HFFc6 (cell line): ENCODE results near the gene TCHHL1. TPM values are rescaled to one million over a fixed set of nuclear protein-coding genes. Genes with fewer than 3 reads are reported as not detected.

Source experiments
- DNase-seq: peaks from one replicate; pipeline ENCODE4 v3.0.0-alpha.2; 2018
- H3K27ac Mint-ChIP-seq: 2 replicates; pipeline ENCODE4 v1.8.0; 2020; ENCODE audit warnings: mild to moderate bottlenecking, mixed read lengths
- H3K27me3 Mint-ChIP-seq: 2 replicates; pipeline ENCODE4 v1.8.0; 2021; ENCODE audit warnings: mild to moderate bottlenecking, moderate library complexity, mixed read lengths; ENCODE audit not compliant: insufficient read depth
- H3K36me3 Mint-ChIP-seq: 2 replicates; pipeline ENCODE4 v1.8.0; 2021; ENCODE audit warnings: low read depth, mixed read lengths
- H3K4me1 Mint-ChIP-seq: 2 replicates; pipeline ENCODE4 v1.8.0; 2020; ENCODE audit warnings: low read depth, mixed read lengths
- H3K4me3 Mint-ChIP-seq: 2 replicates; pipeline ENCODE4 v1.8.0; 2020; ENCODE audit warnings: mild to moderate bottlenecking, moderate library complexity, mixed read lengths
- H3K9me3 Mint-ChIP-seq: 2 replicates; pipeline ENCODE4 v1.8.0; 2020; ENCODE audit warnings: mild to moderate bottlenecking, mixed read lengths
- CTCF ChIP-seq: fragments of 200-600 bp; sonication (generic); IDR thresholded peaks from 2 replicates; pipeline ENCODE4 v1.5.0; 2021; ENCODE audit warnings: antibody characterized with exemption, mild to moderate bottlenecking
- total RNA-seq, 6 experiments: library from RNA; stranded (reverse); fragmentation: NEBNext Ultra II Directional; extraction: Animal tissue kit (Norgen Biotek cat#: 25700); gene quantifications; 2 replicates in 1 of 6; 3 replicates in 5 of 6; pipeline ENCODE4 v1.2.3, GENCODE V29; 2021

Gene TCHHL1
- total RNA-seq, 6 experiments from 2014 or later = not detected

- TF ChIP-seq CTCF = no peak
- no peak overlapping the region for H3K27ac Mint-ChIP-seq
- H3K9me3 Mint-ChIP-seq = no peaks in the 10 kb centered on the region
- no peak for DNase-seq
- peaks cover 19% of the 10 kb centered on the region for H3K4me1 Mint-ChIP-seq
- no peaks in the 10 kb centered on the region for H3K27me3 Mint-ChIP-seq
- no peak overlapping the region for H3K4me3 Mint-ChIP-seq
- no peaks in the 10 kb centered on the region for H3K36me3 Mint-ChIP-seq
Observed at GRCh38 chr1:152043870-152044269, 45.0 kb downstream of the TCHHL1 start.

- no peak for TF ChIP-seq CTCF
- Mint-ChIP-seq H3K4me3 (no peak overlapping the region), H3K36me3 (no peaks in the 10 kb centered on the region), H3K27ac (no peak overlapping the region), H3K4me1 (peaks cover 5% of the 10 kb centered on the region), H3K9me3 (no peaks in the 10 kb centered on the region), H3K27me3 (no peaks in the 10 kb centered on the region; the same call in 1 of the 2 replicates)
- no peak for DNase-seq
Observed at GRCh38 chr1:152042030-152042429, 46.8 kb downstream of the TCHHL1 start.

- H3K36me3 Mint-ChIP-seq = peaks cover 13% of the 10 kb centered on the region
- no peaks in the 10 kb centered on the region; the same call in 1 of the 2 replicates for H3K27me3 Mint-ChIP-seq
- TF ChIP-seq CTCF = no peak
- no peaks in the 10 kb centered on the region for H3K9me3 Mint-ChIP-seq
- H3K4me1 Mint-ChIP-seq = peaks cover 9% of the 10 kb centered on the region
- no peak overlapping the region for H3K27ac Mint-ChIP-seq
- DNase-seq = no peak
- no peak overlapping the region for H3K4me3 Mint-ChIP-seq
Observed at GRCh38 chr1:152039886-152040285, 49.0 kb downstream of the TCHHL1 start.

GRCh38 chr1:152039461-152039860, 49.4 kb downstream of the TCHHL1 start:
- no peak overlapping the region for H3K27ac Mint-ChIP-seq
- no peaks in the 10 kb centered on the region for H3K9me3 Mint-ChIP-seq
- no peak for TF ChIP-seq CTCF
- no peaks in the 10 kb centered on the region; the same call in 1 of the 2 replicates for H3K27me3 Mint-ChIP-seq
- H3K4me1 Mint-ChIP-seq = peaks cover 13% of the 10 kb centered on the region
- H3K4me3 Mint-ChIP-seq = no peak overlapping the region
- no peak for DNase-seq
- peaks cover 16% of the 10 kb centered on the region for H3K36me3 Mint-ChIP-seq

- H3K27ac Mint-ChIP-seq = no peak overlapping the region
- H3K9me3 Mint-ChIP-seq = no peaks in the 10 kb centered on the region
- no peak for DNase-seq
- H3K27me3 Mint-ChIP-seq = no peaks in the 10 kb centered on the region; the same call in 1 of the 2 replicates
- peaks cover 21% of the 10 kb centered on the region for H3K36me3 Mint-ChIP-seq
- no peak overlapping the region for H3K4me3 Mint-ChIP-seq
- peaks cover 19% of the 10 kb centered on the region for H3K4me1 Mint-ChIP-seq
- no peak for TF ChIP-seq CTCF
Observed at GRCh38 chr1:152038871-152039270, 50.0 kb downstream of the TCHHL1 start.
